Lung (tissue), 12 donors: ENCODE measurements around the gene FRS2. TPM values are rescaled to one million over a fixed set of nuclear protein-coding genes. Genes with fewer than 3 reads are reported as not detected.
A peak's percentile ranks its signal among the peaks of the same experiment; 100 is the strongest.

Source experiments
- ATAC-seq: fragments of 200-7000 bp; cut with Tn5 transposase; one replicate; pipeline ENCODE4 v1.9.1; 2020; ENCODE audit warnings: moderate number of reproducible peaks; ENCODE audit not compliant: insufficient read depth, low FRiP score
- DNase-seq, 3 donors: peaks; one replicate each; pipeline ENCODE4 v3.0.0-alpha.2; 2013 to 2017
- H3K27ac ChIP-seq, 2 donors: one replicate each; pipeline ENCODE4 v1.5.1; 2013; ENCODE audit warnings: mild to moderate bottlenecking in 2 of 2, moderate library complexity in 2 of 2, control low read depth in 1 of 2, inconsistent platforms in 1 of 2, low read depth in 1 of 2, low read length in 1 of 2
- H3K27me3 ChIP-seq, 3 donors: one replicate each; pipeline ENCODE4 v1.5.1; 2013; ENCODE audit warnings: low read length in 2 of 3; ENCODE audit not compliant: control insufficient read depth in 3 of 3, insufficient read depth in 3 of 3
- H3K36me3 ChIP-seq, 4 donors: one replicate each; pipeline ENCODE4 v1.5.1; 2013; ENCODE audit warnings: low read length in 4 of 4, mild to moderate bottlenecking in 1 of 4, moderate library complexity in 1 of 4; ENCODE audit not compliant: control insufficient read depth in 4 of 4, insufficient read depth in 4 of 4
- H3K4me1 ChIP-seq, 5 donors: one replicate each; pipeline ENCODE4 v1.5.1; 2013; ENCODE audit warnings: low read length in 5 of 5, mild to moderate bottlenecking in 2 of 5, moderate library complexity in 1 of 5; ENCODE audit not compliant: control insufficient read depth in 5 of 5, insufficient read depth in 5 of 5
- H3K4me3 ChIP-seq: one replicate; pipeline ENCODE4 v1.5.1; 2013; ENCODE audit warnings: mild to moderate bottlenecking, control low read depth, moderate library complexity
- H3K9ac ChIP-seq, 2 donors: one replicate each; pipeline ENCODE4 v1.5.1; 2013; ENCODE audit warnings: low read length in 2 of 2, control low read depth in 1 of 2; ENCODE audit not compliant: insufficient read depth in 1 of 2
- H3K9me3 ChIP-seq, 4 donors: one replicate each; pipeline ENCODE4 v1.5.1; 2013; ENCODE audit warnings: low read length in 3 of 4, mild to moderate bottlenecking in 1 of 4, moderate library complexity in 1 of 4; ENCODE audit not compliant: control insufficient read depth in 4 of 4, insufficient read depth in 3 of 4
- CTCF ChIP-seq: IDR thresholded peaks from 2 replicates; pipeline ENCODE4 v1.5.1; 2012; ENCODE audit warnings: mild to moderate bottlenecking; ENCODE audit errors: control extremely low read depth, extremely low read depth
- WGBS, 2 donors: extraction: QIAGEN DNeasy Blood & Tissue Kit; methylation state at CpG; one replicate each; pipeline ENCODE4 v1.1.7; 2013; 5-methylcytosine and 5-hydroxymethylcytosine counted together
- polyA plus RNA-seq, 2 donors: library from polyadenylated mRNA; stranded (reverse); fragments of 200-250 nt; gene quantifications; one replicate each; pipeline ENCODE4 v1.2.1, GENCODE V29; 2013
- total RNA-seq, 2 donors: library from RNA; depleted of rRNA in 1 of 2; stranded (reverse); fragments of >200 nt in 1 of 2; gene quantifications; one replicate each; pipeline ENCODE4 v1.2.1, GENCODE V29; 2014 to 2021
- donor health status: control.
- donor health status: control.
- donor health status: Bipolar disorder and iron deficiency.
- donor health status: healthy.
- donor health status: DM: yes; HTN: yes; CAD: no.

FRS2 gene
- total and polyA plus RNA-seq, 4 donors = 4.7 to 66.7 (median 20.1) TPM

- Histone ChIP-seq H3K9ac (no peak overlapping the region), H3K4me1 (peaks cover 1 to 13% (median 5%) of the 10 kb centered on the region in 5 donors), H3K27ac (no peak overlapping the region), H3K4me3 (no peak overlapping the region), H3K27me3 (no peaks in the 10 kb centered on the region), H3K9me3 (no peaks in the 10 kb centered on the region), H3K36me3 (no peaks in the 10 kb centered on the region)
- TF ChIP-seq CTCF = no peak
- ATAC-seq (no peak), DNase-seq (no peak)
- WGBS, 2 donors = 47 to 73% methylated on average over 4 of the region's 4 CpGs
These were observed 2.8 kb upstream of the FRS2 start for GRCh38 chr12:69467366-69467765.

GRCh38 chr12:69468237-69469026 is 1.8 kb upstream of the FRS2 start:
- H3K9me3 ChIP-seq = no peaks in the 10 kb centered on the region
- DNase-seq = peak in 1 of 3 donors; percentile 20
- ATAC-seq = no peak
- no peak overlapping the region for H3K4me3 ChIP-seq
- H3K9ac ChIP-seq = peak overlapping the region in 1 of 2 donors; percentile 20
- WGBS, 2 donors = 73 to 85% methylated on average over 7 of the region's 7 CpGs
- TF ChIP-seq CTCF = no peak
- peaks cover 1 to 19% (median 10%) of the 10 kb centered on the region in 5 donors for H3K4me1 ChIP-seq
- H3K27ac ChIP-seq = no peak overlapping the region
- no peaks in the 10 kb centered on the region for H3K36me3 ChIP-seq
- H3K27me3 ChIP-seq = no peaks in the 10 kb centered on the region

GRCh38 chr12:69469854-69470188 is 367 bp upstream of the FRS2 start:
- TF ChIP-seq CTCF = no peak
- Histone ChIP-seq H3K27ac (peak overlapping the region; percentile 71 to 98), H3K4me1 (peaks cover 5 to 33% (median 19%) of the 10 kb centered on the region in 5 donors), H3K9me3 (no peaks in the 10 kb centered on the region), H3K27me3 (no peaks in the 10 kb centered on the region), H3K4me3 (peak overlapping the region; percentile 62), H3K36me3 (no peaks in the 10 kb centered on the region), H3K9ac (peak overlapping the region in 1 of 2 donors; percentile 76)
- DNase-seq = no peak
- no peak for ATAC-seq
- 20 to 31% methylated on average over 10 of the region's 10 CpGs for WGBS, 2 donors
